Amniotic epithelial cell (primary cell): ENCODE data around the gene NFE2L3.
"Not testable (repeated sequence)": the region's sequence is repeated elsewhere in the genome, so short reads cannot be mapped to it uniquely, and the experiment has no call there.

Experiments used
- DNase-seq: peaks from one replicate; pipeline ENCODE4 v3.0.0-alpha.2; 2010; ENCODE audit warnings: low read depth

The NFE2L3 gene

GRCh38 chr7:26147030-26147429 is 5.0 kb upstream of the NFE2L3 start:
- DNase-seq, result peak; percentile 62

- DNase-seq, result not testable (repeated sequence)
Observed at GRCh38 chr7:26147646-26148306, 4.2 kb upstream of the NFE2L3 start.

- not testable (repeated sequence) for DNase-seq
Observed at GRCh38 chr7:26148307-26148700, 3.7 kb upstream of the NFE2L3 start.

- DNase-seq, result no peak
Observed at GRCh38 chr7:26149391-26149977, 2.5 kb upstream of the NFE2L3 start.

GRCh38 chr7:26151096-26151495 is 902 bp upstream of the NFE2L3 start:
- no peak for DNase-seq

- DNase-seq, result no peak
Observed at GRCh38 chr7:26151650-26151952, 397 bp upstream of the NFE2L3 start.

GRCh38 chr7:26152782-26153240 is 813 bp downstream of the NFE2L3 start:
- not testable (repeated sequence) for DNase-seq

- no peak for DNase-seq
Observed at GRCh38 chr7:26153241-26153822, 1.3 kb downstream of the NFE2L3 start.

GRCh38 chr7:26153823-26154783 is 2.1 kb downstream of the NFE2L3 start:
- DNase-seq, result no peak

- DNase-seq, result peak; percentile 65
Observed at GRCh38 chr7:26155531-26156375, 3.8 kb downstream of the NFE2L3 start.

- peak; percentile 93 for DNase-seq
Observed at GRCh38 chr7:26156451-26157420, 4.7 kb downstream of the NFE2L3 start.

GRCh38 chr7:26157520-26158105 is 5.6 kb downstream of the NFE2L3 start:
- DNase-seq, result no peak

GRCh38 chr7:26159243-26159642 is 7.2 kb downstream of the NFE2L3 start:
- DNase-seq, result no peak

GRCh38 chr7:26160896-26161295 is 8.9 kb downstream of the NFE2L3 start:
- DNase-seq, result no peak

GRCh38 chr7:26162431-26162830 is 10.4 kb downstream of the NFE2L3 start:
- no peak for DNase-seq

GRCh38 chr7:26163804-26164203 is 11.8 kb downstream of the NFE2L3 start:
- DNase-seq, result not testable (repeated sequence)

GRCh38 chr7:26165950-26166683 is 14.1 kb downstream of the NFE2L3 start:
- no peak for DNase-seq

- no peak for DNase-seq
Observed at GRCh38 chr7:26166684-26167266, 14.8 kb downstream of the NFE2L3 start.
